Measurements from ENCODE around the gene GSDME.

Gene GSDME

DNA sequence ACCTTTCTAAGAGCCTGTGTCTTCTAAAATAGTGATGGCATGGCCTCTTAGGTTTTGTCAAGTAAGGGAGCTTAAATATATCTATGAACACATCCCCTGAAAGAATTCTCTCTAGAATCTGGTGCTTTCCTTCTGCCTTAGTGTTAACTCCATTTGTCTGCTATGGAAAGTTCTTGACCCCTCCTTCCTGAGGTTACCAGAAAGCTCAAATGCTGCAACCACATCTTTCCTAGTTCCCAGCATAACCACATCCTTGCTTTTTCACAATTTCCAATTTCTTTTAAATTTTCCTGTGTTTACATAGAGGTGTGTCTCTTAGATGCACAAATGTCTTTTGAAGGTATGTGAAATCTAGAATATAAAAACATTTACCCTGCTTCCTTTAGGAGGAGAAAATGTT, 16.4 kb upstream of the GSDME start:
- no peak for DNase-seq (ENCODE audit: low read depth in 2 of 2)

DNA sequence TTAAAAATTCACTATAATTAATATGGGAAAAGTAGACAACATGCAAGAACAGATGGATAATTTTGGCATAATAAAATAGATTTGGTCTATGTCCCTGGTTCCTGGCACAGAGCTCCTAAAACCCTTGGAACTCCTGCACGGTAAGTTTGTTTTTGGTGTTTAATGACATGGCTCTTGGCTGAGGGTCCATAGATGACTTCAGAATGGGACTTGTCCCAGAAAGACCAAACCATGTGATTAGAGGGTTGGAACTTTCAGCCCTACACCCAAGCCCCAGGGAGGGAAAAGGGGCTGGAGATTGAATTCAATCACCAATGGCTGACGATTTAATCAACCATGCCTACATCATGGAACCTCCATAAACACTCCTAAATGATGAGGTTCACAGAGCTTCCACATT, 12.6 kb upstream of the GSDME start:
- no peak for DNase-seq (ENCODE audit: low read depth in 2 of 2)

DNA sequence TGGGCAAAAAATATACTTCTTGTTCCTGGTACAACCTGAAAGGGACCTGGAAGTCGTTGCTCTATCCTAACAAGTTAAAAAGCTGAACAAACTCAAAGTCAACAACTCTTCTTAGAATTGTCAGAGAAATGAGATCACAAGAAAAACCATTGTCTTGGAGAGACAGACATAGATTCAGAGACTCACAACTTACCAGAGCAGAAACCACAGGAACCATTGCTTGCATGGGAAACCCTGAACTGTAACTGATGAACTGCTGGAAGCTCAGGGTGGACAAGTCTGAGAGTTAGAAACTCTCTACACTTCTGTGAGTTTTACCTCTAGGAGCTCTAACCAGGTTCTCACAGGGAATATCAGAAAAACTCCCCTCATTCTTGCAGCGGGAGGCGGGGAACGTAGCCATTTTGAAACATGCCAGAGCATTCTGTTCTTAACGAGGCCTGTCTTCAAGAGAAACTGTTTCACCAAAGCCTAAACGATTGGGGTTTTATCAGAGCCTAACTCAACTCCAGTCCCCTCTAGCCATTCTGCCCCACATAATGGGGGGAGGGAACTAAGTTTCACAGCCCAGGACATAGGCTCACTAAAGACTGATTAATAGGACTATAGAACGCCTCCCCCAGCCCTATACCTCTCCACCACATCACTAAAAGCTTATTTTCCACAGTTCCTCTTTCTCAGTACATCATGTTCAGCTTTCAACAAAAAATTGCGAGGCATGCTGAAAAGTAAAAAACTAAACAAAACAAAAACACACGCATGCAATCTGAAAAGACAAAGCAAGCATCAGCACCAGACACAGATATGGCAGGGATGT, 12.0 kb upstream of the GSDME start:
- DNase-seq (ENCODE audit: low read depth in 2 of 2), result no peak

DNA sequence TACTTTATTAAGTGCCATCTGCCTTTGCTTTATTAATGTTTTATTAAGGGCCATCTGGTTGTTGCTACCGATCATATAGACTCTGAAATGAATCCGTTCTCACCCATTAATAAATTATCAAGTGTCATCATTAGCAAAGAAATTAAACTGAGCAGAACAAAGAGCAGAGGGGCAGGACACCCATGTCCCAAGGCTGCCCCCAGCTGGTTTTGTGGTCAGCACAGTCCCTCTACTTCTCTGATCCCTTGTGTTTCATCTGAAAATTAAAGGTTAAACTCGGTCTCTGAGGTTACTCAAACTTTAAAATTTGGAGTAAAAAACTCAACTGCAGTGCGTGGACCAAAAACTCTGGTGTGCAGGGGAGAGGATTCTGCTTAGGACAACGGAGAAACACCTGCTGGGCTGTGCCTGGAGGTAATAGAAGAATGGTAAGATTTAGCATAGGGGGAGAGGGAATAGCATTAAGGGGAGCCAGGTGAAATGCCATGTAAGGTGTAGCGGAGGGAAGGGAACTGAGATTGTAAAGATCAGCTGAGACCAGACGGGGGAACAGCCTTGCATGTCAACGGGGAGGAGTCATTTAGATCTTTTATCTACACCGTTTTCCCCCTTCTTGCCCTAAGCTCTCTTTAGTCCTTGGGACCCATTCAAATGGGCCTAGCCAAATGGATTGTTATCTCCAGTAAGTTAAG, 10.8 kb upstream of the GSDME start:
- DNase-seq (ENCODE audit: low read depth in 2 of 2), result no peak

DNA sequence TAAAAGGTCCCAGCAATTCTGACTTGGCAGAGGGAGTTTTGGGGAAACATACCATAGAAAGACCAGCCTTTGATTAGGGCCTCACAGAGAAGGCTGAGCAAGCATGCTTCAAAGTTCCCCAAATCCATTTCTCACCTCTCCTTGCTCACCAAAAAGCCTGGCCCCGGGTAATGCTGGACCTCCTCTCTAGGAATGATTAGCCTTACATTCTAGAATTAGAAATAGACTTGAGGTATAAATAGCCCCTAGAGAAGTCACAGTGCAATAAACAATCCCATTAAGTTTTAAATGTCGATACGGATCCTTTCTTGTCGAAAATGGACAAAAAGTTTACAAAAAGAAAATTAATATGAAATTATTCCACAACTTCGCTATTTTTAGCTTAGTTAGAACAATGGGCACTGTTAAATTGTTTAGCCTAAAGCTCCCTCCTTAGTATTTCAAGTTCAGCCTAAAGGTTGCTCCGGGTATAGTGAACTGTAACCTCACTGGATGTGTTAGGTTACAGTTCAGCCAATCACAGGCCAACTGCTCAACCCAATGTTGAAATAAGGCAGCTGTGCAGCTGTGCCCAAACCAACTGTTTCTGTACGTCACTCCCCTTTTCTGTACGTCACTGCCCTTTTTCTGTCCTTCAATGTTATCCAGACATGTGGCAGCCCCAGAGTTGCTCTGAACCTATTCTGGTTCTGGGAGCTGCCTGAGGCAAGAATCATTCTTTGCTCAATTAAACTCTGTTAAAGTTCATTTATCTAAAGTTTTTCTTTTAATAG, 7.9 kb upstream of the GSDME start:
- DNase-seq (ENCODE audit: low read depth in 2 of 2), result no peak

DNA sequence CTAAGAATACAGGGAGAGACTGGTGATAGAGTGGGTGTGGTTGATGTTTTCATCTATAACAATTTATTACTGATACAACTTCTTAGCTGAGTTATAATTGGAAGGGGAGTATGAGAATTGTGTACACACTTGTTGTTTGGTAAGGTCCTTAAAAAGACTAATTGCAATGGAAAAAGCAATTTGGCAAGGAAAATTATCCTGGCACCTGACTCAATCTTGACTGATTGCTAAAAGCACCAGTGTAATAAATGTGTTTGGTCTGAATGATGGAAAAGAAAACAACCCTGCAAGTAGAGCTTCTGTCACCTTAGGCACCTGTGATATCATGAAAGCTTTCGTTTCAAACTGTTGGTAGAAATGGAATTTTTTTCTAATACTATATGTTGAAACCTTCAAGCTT, 6.7 kb upstream of the GSDME start:
- no peak for DNase-seq (ENCODE audit: low read depth in 2 of 2)

DNA sequence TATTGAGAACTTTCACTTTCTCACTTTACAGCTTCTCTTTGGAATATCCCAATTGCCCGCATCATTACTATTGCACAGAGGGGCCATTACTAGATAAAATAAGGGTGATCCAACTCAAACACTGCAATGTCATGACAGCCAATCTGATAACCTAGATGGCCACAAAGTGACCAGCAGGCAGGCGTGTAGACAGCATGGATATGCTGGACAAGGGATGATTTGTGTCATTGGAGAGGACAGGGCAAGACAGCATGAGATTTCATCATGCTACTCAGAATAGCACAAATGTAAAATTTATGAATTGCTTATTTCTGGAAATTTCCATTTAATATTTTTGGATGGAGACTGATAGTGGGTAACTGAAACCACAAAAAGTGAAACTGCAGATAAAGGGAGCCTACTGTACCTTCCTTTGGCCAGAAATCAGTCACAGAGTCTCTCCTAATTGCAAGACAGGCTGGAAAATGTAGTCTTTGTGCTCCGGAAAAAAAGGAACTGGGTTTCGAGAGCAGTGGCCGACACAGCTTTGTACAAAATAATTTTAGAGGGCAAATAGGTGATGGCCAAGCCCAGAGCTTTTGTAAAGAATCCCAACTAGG, 6.1 kb upstream of the GSDME start:
- DNase-seq (ENCODE audit: low read depth in 2 of 2), result no peak

DNA sequence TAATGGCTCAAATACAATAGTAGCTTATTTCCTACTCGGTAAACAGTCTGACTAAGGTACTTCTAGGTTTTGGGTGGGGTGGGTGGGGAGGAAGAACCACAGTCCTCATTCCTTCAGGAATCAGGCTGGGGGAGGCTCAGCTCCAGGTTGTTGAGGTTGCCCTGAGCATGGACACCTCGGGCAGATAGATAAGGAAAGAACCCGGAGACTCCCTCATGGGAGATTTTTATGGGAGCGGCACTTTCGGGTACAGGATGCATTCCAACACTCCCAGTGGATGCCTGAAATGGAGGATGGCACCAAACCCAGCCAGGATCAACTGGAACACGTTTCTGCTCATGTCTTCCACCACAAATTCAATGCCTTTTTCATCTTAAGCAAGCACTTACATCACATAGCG, 5.5 kb upstream of the GSDME start:
- no peak for DNase-seq (ENCODE audit: low read depth in 2 of 2)

DNA sequence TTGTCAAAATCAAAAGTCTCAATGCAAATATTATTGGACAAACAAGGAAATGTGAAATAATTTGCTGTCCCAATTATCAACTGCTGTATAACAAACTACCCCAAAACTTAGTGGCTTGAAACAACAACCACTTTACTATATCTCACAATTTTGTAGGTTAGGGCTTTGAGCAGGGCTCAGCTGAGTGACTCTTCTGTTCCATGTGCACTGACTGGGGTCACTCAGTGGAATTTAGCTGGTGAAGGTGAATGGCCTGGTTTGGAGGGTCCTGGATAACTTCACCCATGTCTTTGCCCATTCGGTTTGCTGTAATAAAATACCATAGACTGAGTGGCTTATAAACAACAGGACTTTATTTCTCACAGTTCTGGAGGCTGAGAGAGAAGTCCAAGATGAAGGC, 3.7 kb upstream of the GSDME start:
- no peak for DNase-seq (ENCODE audit: low read depth in 2 of 2)

DNA sequence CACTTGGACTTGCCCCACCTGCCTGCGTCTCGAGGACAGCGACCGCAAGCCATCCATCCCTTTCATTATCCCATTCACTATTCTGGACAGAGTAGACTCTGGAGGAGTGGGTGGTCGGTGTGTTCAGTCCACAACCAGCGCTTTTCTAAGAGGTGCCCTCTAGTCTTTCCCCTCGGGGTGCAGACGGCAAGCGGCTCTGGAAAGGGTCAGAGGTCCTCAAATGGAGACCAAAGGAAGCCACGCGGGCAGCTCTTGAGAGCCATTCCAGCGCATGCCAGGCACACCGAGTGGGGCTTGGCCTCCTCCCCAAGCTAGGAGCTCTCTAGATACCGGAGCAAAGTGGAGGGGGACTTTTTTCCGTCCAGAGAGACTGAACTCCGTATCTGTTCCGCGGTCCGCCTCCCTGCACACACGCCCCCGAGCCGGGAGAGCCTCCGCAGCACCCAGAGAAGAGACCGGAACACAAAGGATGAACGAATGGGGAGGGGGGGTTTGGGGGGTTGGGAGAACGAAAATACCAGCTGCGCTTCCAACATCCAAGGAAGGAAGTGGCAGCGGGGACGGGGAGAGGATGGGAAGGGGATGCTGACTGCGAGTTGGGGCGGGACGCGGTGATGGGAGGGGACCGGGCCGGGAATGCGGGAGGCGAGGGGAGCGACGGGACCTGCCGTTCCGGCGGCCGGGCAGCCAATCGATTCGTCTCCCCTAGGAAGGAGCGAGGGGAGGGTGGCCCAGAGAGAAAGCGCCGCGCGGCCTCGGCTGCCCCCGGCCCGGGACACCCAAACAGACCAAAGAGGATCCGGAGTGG, 515 bp downstream of the GSDME start:
- no peak for DNase-seq (ENCODE audit: low read depth in 2 of 2)

DNA sequence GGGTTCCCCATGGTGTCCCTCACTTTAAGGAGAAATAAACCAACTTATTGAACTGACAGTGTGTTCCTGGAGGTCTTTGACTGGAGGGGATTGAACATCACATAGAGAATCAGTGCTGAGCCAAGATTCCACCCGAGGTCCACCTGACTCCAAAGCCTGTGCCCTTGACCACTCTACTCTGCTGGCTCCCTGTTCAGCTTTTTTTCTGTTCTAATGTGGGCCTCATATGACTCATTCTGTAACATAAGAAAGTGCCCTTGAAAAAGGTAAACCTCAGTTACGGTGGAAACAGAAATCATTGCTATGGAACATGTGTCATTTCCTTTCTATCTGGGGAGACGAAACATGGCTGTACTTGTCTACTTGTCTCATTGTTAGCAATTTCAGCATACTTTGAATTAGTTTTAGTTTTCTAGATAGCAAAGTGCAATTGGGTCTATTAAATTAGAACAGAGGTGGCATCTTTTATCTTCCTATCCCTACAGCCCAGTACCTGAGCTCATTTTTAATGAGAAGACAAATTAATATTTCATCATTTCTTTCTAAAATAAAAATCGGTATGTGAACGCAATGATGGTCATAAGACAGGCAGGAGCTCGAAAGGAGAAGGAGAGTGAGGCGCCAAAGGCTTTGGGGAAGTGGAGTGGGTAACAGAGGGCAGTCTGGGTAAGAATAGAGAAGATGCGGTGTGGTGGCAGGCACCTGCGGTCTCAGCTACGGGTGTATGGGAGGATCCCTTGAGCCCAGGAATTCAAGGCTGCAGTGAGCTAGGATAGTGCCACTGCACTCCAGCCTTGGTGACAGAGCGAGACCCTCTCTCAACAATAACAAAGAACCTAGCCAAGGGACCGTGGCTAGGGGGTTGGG, 1.5 kb downstream of the GSDME start:
- no peak for DNase-seq (ENCODE audit: low read depth in 2 of 2)

DNA sequence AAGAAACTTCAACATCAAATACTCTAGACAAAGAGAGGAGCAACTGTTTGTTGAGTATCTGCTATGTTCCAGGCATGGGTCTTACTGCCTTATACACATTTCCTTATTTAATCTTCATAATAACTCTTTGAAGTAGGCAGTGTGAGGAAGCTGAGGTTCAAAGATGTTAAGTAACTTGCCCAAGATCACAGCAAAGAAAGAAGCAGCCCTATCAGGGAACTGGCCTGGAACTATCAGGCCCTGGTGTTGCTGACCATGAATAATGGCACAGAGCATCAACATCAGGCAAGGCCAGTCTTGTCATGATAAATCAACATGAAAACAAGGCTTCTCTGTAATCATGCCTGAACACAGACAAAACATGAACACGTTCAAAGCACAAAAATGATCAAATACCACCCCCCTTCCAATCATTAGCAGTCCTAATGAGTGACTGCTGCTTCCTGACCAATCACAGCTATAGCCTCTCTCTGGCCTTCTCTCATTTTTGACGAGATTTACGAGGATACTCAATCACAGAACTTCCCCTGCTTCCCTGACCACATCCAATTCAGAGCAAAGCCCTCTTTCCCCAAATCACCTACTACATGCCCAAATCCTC, 2.3 kb downstream of the GSDME start:
- no peak for DNase-seq (ENCODE audit: low read depth in 2 of 2)

DNA sequence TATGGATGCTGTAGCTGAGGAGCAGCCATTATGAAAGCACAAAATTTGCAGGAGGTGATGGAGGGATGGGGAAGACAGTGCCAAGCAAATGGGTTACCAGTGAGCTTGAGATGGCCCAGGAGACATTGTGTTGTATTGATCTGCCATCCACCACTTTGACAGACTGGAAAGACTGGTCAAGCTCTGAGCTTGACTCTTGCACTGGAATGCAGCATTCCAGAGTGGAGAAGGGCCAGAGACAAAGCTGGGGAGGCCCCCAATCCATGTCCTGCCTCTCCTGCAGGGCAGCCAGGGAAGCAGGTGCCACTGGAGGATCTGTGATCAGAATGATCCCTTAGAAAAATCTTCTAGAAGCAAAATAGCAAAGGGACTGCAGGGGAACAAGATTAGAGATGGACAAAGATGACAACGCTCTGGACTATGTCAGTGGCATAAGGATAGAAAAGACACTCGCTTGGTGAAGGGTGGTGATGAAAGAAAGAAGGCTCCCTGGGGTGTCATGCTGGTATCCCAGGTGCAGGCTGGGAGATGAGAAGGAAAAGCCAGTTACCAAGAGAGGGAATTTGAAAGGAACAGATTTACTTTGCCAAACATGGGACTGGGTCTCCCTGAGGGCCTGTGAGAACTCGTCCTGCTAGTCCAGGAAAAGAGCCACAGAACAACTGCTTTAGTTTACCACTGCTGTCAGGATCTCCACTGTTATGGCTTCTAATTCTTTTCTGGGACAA, 5.0 kb downstream of the GSDME start:
- no peak for DNase-seq (ENCODE audit: low read depth in 2 of 2)

DNA sequence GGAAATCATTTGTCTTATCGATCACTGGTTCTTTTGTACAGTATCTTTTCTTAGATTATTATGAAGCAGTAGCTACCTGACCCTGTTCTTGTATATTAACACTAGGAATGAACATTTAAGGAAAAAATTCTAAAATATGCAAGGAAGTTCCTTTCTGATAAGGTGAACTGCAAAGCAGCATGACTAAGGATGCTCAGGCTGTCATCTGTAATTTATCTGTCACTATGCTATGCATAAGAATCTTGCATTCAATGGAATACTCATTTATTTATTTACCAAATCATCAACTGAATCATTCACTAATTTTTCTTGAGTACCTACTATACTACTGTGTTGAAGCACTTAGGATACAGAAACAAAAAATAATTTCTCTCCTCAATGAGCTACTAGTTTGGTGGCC, 5.8 kb downstream of the GSDME start:
- DNase-seq (ENCODE audit: low read depth in 2 of 2), result no peak

DNA sequence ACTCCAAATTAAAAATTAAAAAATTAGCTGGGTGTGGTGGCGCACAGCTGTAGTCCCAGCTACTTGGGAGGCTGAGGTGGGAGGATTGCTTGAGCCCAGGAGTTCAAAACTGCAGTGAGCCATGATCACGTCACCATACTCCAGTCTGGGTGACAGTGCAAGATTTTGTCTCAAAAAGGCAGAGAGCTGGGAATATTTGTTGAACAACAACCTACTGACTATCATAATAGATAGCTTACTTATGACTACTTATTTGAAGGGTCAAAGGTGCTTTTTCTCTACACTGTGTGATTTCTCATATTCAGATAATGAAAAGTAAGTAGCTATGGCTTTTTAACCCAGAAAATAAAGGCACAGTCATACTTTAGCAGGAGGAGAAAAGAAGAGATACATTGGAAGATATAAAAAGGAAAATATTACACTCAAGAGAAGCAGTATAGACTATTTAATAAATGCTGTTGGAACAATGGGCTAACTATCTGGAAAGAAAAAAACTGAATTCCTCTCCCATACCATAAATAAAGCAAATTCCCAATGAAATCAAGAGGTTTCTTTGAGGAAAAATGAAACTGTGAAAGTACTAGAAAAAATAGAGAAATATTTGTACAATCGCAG, 6.7 kb downstream of the GSDME start:
- DNase-seq (ENCODE audit: low read depth in 2 of 2), result no peak

DNA sequence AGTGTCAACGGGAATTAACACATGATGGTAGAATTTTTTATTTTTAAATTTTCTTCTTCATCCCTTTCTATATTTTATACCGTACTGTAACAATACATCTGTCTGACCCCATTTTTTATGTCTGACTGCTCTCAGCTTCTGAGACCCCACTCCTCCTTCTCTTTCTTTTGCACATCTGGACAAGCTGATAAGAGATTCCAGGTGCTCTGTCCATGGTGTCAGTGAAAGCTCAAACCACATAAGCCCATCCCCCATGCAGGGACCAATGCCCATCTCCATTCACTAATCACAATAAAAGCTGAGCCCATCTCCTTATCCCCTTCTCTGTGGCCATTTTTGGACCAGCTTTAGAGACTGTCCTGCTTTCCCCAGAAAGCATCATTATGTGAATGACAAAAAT, 8.7 kb downstream of the GSDME start:
- DNase-seq (ENCODE audit: low read depth in 2 of 2), result no peak

DNA sequence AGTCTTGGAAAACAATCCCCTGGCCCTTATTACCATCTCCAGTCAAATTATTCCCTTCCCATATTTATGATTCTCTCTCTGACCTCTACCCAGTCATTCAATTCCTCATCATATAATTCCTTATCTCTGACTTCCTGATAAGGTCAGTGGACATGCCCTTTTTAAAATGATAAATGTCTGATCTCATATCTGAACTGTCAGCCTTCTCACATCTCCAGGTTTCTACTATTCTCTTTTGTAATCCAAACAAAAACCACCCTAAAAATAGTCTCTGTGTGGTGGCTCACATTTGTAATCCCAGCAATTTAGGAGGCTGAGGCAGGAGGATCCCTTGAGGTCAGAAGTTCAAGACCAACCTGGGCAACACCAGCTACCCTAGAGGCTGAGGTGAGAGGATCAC, 11.9 kb downstream of the GSDME start:
- no peak for DNase-seq (ENCODE audit: low read depth in 2 of 2)

DNA sequence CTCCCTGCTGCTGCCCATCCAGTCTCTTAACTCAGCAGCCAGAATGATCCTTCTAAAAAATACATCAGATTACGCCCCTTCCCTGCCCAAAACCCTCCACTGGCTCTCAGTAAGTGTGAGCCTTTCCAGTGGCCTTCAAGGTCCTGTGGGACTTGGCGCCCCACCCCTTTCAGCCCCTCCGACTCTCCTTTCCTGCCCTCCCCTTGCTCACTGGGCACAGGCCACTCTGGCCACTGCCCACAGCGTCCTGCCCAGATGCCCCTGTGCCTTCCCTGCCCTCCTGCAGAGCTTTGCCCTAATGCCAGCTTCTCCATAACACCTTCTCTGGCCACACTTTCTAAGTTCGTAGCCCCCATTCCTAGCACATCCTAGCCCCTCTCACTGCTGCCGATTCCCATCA, 13.8 kb downstream of the GSDME start:
- DNase-seq (ENCODE audit: low read depth in 2 of 2), result no peak
